RWPE2 (cell line): Measurements from ENCODE around the gene OR2L3.

ENCODE experiments used
- ATAC-seq: fragments of 200-7000 bp; cut with Tn5 transposase; 3 replicates; pipeline ENCODE4 v1.9.1; 2021; ENCODE audit warnings: low read depth
- DNase-seq: peaks from one replicate; pipeline ENCODE4 v3.0.0-alpha.2; 2020; ENCODE audit warnings: low spot score
- H3K27ac ChIP-seq: fragments of 450-650 bp; 2 replicates; pipeline ENCODE4 v1.5.1; 2017; ENCODE audit warnings: mild to moderate bottlenecking; ENCODE audit not compliant: poor library complexity, severe bottlenecking
- H3K27me3 ChIP-seq: fragments of 250-450 bp; sonication (Bioruptor Pico); 2 replicates; pipeline ENCODE4 v1.5.1; 2021; ENCODE audit warnings: mild to moderate bottlenecking, moderate library complexity; ENCODE audit not compliant: insufficient read depth, poor library complexity, severe bottlenecking
- H3K36me3 ChIP-seq: fragments of 250-450 bp; sonication (Bioruptor Pico); 2 replicates; pipeline ENCODE4 v1.5.1; 2020; ENCODE audit warnings: low read depth, mild to moderate bottlenecking, moderate library complexity
- H3K4me1 ChIP-seq: fragments of 250-450 bp; sonication (Bioruptor Pico); 2 replicates; pipeline ENCODE4 v1.5.1; 2021; ENCODE audit warnings: mild to moderate bottlenecking, moderate library complexity; ENCODE audit not compliant: insufficient read depth, poor library complexity, severe bottlenecking
- H3K4me3 ChIP-seq: fragments of 250-450 bp; sonication (Bioruptor Pico); 2 replicates; pipeline ENCODE4 v1.5.1; 2021; ENCODE audit warnings: mild to moderate bottlenecking, moderate library complexity; ENCODE audit not compliant: severe bottlenecking
- H3K9me3 ChIP-seq: fragments of 250-450 bp; sonication (Bioruptor Pico); 2 replicates; pipeline ENCODE4 v1.5.1; 2021; ENCODE audit warnings: mild to moderate bottlenecking, moderate library complexity; ENCODE audit not compliant: severe bottlenecking
- TF ChIP-seq, protein P1 (sequence below): fragments of 450-650 bp; IDR thresholded peaks from one replicate; pipeline ENCODE4 v1.5.1; 2017; ENCODE audit warnings: mild to moderate bottlenecking, moderate library complexity; ENCODE audit not compliant: poor library complexity, severe bottlenecking

The OR2L3 gene

GRCh38 chr1:248013229-248013710 lies 33.4 kb upstream of the OR2L3 start, which contains the start of gene OR2L5:
Gene OR2L5, plus strand, starts transcription at chr1:248013660. Its CDS starts 8,288 bp downstream, at chr1:248021948.
- no peak within 1 kb of the TSS for H3K27ac ChIP-seq
- no peaks in the 10 kb centered on the region for H3K27me3 ChIP-seq
- H3K4me1 ChIP-seq: no peaks in the 10 kb centered on the region
- no peak for DNase-seq
- no peaks in the 10 kb centered on the region for H3K9me3 ChIP-seq
- H3K36me3 ChIP-seq: no peaks in the 10 kb centered on the region
- TF ChIP-seq, protein P1, sequence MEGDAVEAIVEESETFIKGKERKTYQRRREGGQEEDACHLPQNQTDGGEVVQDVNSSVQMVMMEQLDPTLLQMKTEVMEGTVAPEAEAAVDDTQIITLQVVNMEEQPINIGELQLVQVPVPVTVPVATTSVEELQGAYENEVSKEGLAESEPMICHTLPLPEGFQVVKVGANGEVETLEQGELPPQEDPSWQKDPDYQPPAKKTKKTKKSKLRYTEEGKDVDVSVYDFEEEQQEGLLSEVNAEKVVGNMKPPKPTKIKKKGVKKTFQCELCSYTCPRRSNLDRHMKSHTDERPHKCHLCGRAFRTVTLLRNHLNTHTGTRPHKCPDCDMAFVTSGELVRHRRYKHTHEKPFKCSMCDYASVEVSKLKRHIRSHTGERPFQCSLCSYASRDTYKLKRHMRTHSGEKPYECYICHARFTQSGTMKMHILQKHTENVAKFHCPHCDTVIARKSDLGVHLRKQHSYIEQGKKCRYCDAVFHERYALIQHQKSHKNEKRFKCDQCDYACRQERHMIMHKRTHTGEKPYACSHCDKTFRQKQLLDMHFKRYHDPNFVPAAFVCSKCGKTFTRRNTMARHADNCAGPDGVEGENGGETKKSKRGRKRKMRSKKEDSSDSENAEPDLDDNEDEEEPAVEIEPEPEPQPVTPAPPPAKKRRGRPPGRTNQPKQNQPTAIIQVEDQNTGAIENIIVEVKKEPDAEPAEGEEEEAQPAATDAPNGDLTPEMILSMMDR: no peak
- no peak for ATAC-seq
- no peak within 1 kb of the TSS for H3K4me3 ChIP-seq

- Histone ChIP-seq H3K27ac (no peak overlapping the region), H3K9me3 (no peaks in the 10 kb centered on the region), H3K4me1 (no peaks in the 10 kb centered on the region), H3K4me3 (no peak overlapping the region), H3K36me3 (no peaks in the 10 kb centered on the region), H3K27me3 (no peaks in the 10 kb centered on the region)
- ATAC-seq: no peak
- TF ChIP-seq, protein P1: no peak
- DNase-seq: no peak
Measured at GRCh38 chr1:248015803-248016202, 30.8 kb upstream of the OR2L3 start.

DNA sequence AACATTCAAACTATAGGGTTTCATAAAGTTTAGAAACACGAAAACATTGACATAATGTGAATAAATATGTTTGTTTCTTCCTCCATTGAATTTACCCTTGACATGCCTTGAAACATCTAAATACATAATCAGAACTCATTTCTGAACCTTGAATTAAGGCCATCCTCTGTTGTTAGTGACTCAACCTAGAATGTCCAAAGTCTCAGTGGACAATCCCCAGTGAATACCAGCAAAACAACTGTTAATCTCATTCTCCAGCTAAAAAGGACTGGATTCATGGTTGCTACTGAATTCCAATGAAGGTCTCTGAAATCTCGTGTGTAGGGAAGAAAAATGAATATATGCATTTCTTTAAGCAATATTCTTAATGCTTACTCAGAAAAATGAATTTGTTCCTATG lies 16.9 kb upstream of the OR2L3 start, which contains the start of gene OR2L2:
Gene OR2L2 (plus strand): TSS at position 301 of the 400 bp plus-strand sequence. CDS start 8,198 bp downstream, outside the sequence.
- no peak within 1 kb of the TSS for H3K27ac ChIP-seq
- TF ChIP-seq, protein P1: no peak
- no peak for ATAC-seq
- no peaks in the 10 kb centered on the region for H3K36me3 ChIP-seq
- H3K9me3 ChIP-seq: no peaks in the 10 kb centered on the region
- no peaks in the 10 kb centered on the region for H3K27me3 ChIP-seq
- DNase-seq: no peak
- no peak within 1 kb of the TSS for H3K4me3 ChIP-seq
- no peaks in the 10 kb centered on the region for H3K4me1 ChIP-seq

DNA sequence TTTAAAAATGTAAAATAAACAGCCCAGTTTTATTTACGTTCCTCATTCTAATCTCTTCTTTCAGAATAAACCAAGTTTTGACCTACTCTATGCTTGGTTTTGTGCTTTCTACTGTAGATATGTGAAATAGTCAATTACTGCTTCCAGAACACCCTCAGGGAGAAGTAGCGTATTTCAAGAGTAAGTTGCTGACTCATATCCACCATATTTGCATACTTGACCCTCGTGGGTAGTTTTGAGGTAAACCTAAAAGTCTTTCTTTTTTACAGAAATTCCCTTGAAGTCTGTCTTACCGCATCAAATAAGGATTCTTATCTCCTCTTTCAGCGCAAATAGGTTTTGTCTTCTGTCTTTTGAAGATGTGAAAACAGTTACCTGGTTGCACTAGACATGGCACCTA lies 1.4 kb upstream of the OR2L3 start:
- Histone ChIP-seq H3K4me1 (no peaks in the 10 kb centered on the region), H3K9me3 (no peaks in the 10 kb centered on the region)

DNA sequence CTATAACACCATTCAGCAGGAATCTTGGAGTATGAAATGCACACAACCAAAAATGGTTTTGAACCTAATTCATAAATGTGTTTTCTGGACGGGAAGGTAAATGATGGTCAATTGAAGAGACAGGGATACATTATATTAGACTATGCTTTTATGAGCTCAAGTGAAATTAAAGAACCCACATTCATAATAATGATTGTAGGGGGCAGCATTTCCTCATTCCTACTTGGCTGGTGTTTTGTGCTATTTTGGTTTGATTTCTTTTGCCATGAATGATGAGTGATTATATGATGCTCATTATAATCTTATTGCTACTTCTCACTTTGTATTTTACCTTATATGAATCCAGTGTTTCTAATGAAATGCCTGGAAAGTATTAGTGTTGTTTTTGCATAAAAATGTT lies 372 bp downstream of the OR2L3 start:
- H3K27ac ChIP-seq: no peak overlapping the region

More for the DNA sequence above, 1.4 kb upstream of the OR2L3 start:
- Histone ChIP-seq H3K27ac (no peak overlapping the region), H3K4me3 (no peak overlapping the region), H3K27me3 (no peaks in the 10 kb centered on the region), H3K36me3 (no peaks in the 10 kb centered on the region)
- TF ChIP-seq, protein P1: no peak
- DNase-seq (no peak), ATAC-seq (no peak)

More for the DNA sequence above, 372 bp downstream of the OR2L3 start:
- TF ChIP-seq, protein P1: no peak
- no peaks in the 10 kb centered on the region for H3K27me3 ChIP-seq
- DNase-seq (no peak), ATAC-seq (no peak)
- no peaks in the 10 kb centered on the region for H3K9me3 ChIP-seq
- no peaks in the 10 kb centered on the region for H3K36me3 ChIP-seq
- no peak overlapping the region for H3K4me3 ChIP-seq
- H3K4me1 ChIP-seq: no peaks in the 10 kb centered on the region
